Loucy (cell line): Measurements from ENCODE around the gene PPP6R1.

Experiments used
- H2AFZ ChIP-seq: fragments of 200-600 bp; sonication (generic); 2 replicates; pipeline ENCODE4 v1.6.0; 2016; ENCODE audit warnings: antibody characterized with exemption, mild to moderate bottlenecking, low read length, moderate library complexity
- H3F3A ChIP-seq: fragments of 200-600 bp; 2 replicates; pipeline ENCODE4 v1.6.0; 2016; ENCODE audit warnings: antibody characterized with exemption, low read depth, mild to moderate bottlenecking
- H3K27me3 ChIP-seq: fragments of 200-600 bp; sonication (generic); 2 replicates; pipeline ENCODE4 v1.6.1; 2014; ENCODE audit warnings: low read length, mild to moderate bottlenecking; ENCODE audit not compliant: insufficient read depth, poor library complexity, severe bottlenecking
- H3K36me3 ChIP-seq: fragments of 200-600 bp; sonication (generic); 2 replicates; pipeline ENCODE4 v1.6.1; 2016; ENCODE audit warnings: low read length; ENCODE audit not compliant: insufficient read depth
- H3K4me1 ChIP-seq: fragments of 200-600 bp; sonication (generic); 2 replicates; pipeline ENCODE4 v1.5.1; 2014; ENCODE audit warnings: low read length, mild to moderate bottlenecking; ENCODE audit not compliant: insufficient read depth, poor library complexity, severe bottlenecking
- H3K4me2 ChIP-seq: fragments of 200-600 bp; sonication (generic); 2 replicates; pipeline ENCODE4 v1.6.0; 2014; ENCODE audit warnings: antibody characterized with exemption, low read length, low read depth, mild to moderate bottlenecking; ENCODE audit not compliant: poor library complexity, severe bottlenecking
- H3K4me3 ChIP-seq: fragments of 200-600 bp; sonication (generic); 2 replicates; pipeline ENCODE4 v1.5.1; 2014; ENCODE audit warnings: low read length, mild to moderate bottlenecking, mixed read lengths; ENCODE audit not compliant: poor library complexity, severe bottlenecking
- H3K79me2 ChIP-seq: fragments of 200-600 bp; sonication (generic); 2 replicates; pipeline ENCODE4 v1.6.1; 2014; ENCODE audit warnings: low read length; ENCODE audit not compliant: insufficient read depth
- H3K9ac ChIP-seq: fragments of 200-600 bp; sonication (generic); 2 replicates; pipeline ENCODE4 v1.6.0; 2014; ENCODE audit warnings: mild to moderate bottlenecking, low read depth, low read length, moderate library complexity; ENCODE audit not compliant: poor library complexity, severe bottlenecking
- H3K9me2 ChIP-seq: fragments of 200-600 bp; sonication (generic); replicated peaks from 2 replicates; pipeline ENCODE4 v1.6.1; 2016; ENCODE audit warnings: low read depth, low read length, mixed read lengths
- H3K9me3 ChIP-seq: fragments of 200-600 bp; sonication (generic); 2 replicates; pipeline ENCODE4 v1.6.1; 2014; ENCODE audit warnings: mild to moderate bottlenecking, antibody characterized with exemption, low read length, low read depth; ENCODE audit not compliant: insufficient read depth
- H4K20me1 ChIP-seq: fragments of 200-600 bp; sonication (generic); 2 replicates; pipeline ENCODE4 v1.6.0; 2014; ENCODE audit warnings: antibody characterized with exemption, low read length, mild to moderate bottlenecking; ENCODE audit not compliant: insufficient read depth, poor library complexity, severe bottlenecking
- CTCF ChIP-seq: fragments of 200-600 bp; sonication (generic); conservative IDR thresholded peaks from 2 replicates; pipeline ENCODE4 v1.5.1; 2014; ENCODE audit warnings: mild to moderate bottlenecking, antibody characterized with exemption, low read length
- EZH2phosphoT487 ChIP-seq: fragments of 200-600 bp; IDR thresholded peaks from 2 replicates; pipeline ENCODE4 v1.6.1; 2018; ENCODE audit warnings: antibody characterized with exemption, mild to moderate bottlenecking, moderate library complexity, borderline replicate concordance

The PPP6R1 gene

GRCh38 chr19:55297267-55297666, 38.5 kb upstream of the PPP6R1 start:
- TF ChIP-seq CTCF (no peak), EZH2phosphoT487 (no peak)
- H3K4me2 ChIP-seq = no peak overlapping the region
- H3K9ac ChIP-seq = no peak overlapping the region
- peaks cover under 1% of the 10 kb centered on the region; the same call in 1 of the 2 replicates for H3F3A ChIP-seq
- H3K79me2 ChIP-seq = no peaks in the 10 kb centered on the region
- H3K4me3 ChIP-seq = no peak overlapping the region
- H3K36me3 ChIP-seq = no peaks in the 10 kb centered on the region
- H3K27me3 ChIP-seq = no peaks in the 10 kb centered on the region
- no peaks in the 10 kb centered on the region for H4K20me1 ChIP-seq
- no peaks in the 10 kb centered on the region for H3K9me2 ChIP-seq
- no peak overlapping the region for H2AFZ ChIP-seq
- no peaks in the 10 kb centered on the region for H3K9me3 ChIP-seq
- no peaks in the 10 kb centered on the region for H3K4me1 ChIP-seq

GRCh38 chr19:55289117-55289796, 30.4 kb upstream of the PPP6R1 start:
- Histone ChIP-seq H3K9me3 (no peaks in the 10 kb centered on the region), H3K79me2 (no peaks in the 10 kb centered on the region), H3K9ac (no peak overlapping the region), H3K9me2 (no peaks in the 10 kb centered on the region), H3F3A (peaks cover 3% of the 10 kb centered on the region; the same call in 1 of the 2 replicates), H3K36me3 (no peaks in the 10 kb centered on the region), H2AFZ (no peak overlapping the region), H4K20me1 (no peaks in the 10 kb centered on the region), H3K4me1 (no peaks in the 10 kb centered on the region), H3K4me2 (no peak overlapping the region), H3K4me3 (no peak overlapping the region), H3K27me3 (no peaks in the 10 kb centered on the region)
- no peak for TF ChIP-seq EZH2phosphoT487
- TF ChIP-seq CTCF = no peak

GRCh38 chr19:55287361-55288079, 28.7 kb upstream of the PPP6R1 start:
- Histone ChIP-seq H3K4me3 (no peak overlapping the region), H3K9me3 (no peaks in the 10 kb centered on the region), H3K36me3 (no peaks in the 10 kb centered on the region), H3F3A (peaks cover 3% of the 10 kb centered on the region; the same call in 1 of the 2 replicates), H3K79me2 (no peaks in the 10 kb centered on the region), H3K4me1 (no peaks in the 10 kb centered on the region), H3K9me2 (no peaks in the 10 kb centered on the region), H3K9ac (no peak overlapping the region), H2AFZ (no peak overlapping the region), H3K27me3 (no peaks in the 10 kb centered on the region), H3K4me2 (no peak overlapping the region), H4K20me1 (no peaks in the 10 kb centered on the region)
- TF ChIP-seq EZH2phosphoT487 (no peak), CTCF (no peak)
